HepG2 (cell line): ENCODE data around the gene HSP90AB1. TPM values are rescaled to one million over a fixed set of nuclear protein-coding genes. Genes with fewer than 3 reads are reported as not detected.
A peak's percentile ranks its signal among the peaks of the same experiment; 100 is the strongest.

ENCODE experiments used
- ADNP ChIP-seq: sonication (generic); formaldehyde crosslinking; IDR thresholded peaks from 2 replicates; pipeline ENCODE4 v1.4.0; 2020; ENCODE audit warnings: missing genetic modification reagents
- AHR ChIP-seq: IDR thresholded peaks from 2 replicates; pipeline ENCODE4 v1.6.1; 2018; ENCODE audit warnings: missing genetic modification reagents, missing compliant biosample characterization
- CHD4 ChIP-seq: fragments of 200-600 bp; sonication (generic); IDR thresholded peaks from 2 replicates; pipeline ENCODE4 v1.7.0; 2017; ENCODE audit warnings: mild to moderate bottlenecking, low read length, borderline replicate concordance
- GLI4 ChIP-seq: sonication (generic); formaldehyde crosslinking; IDR thresholded peaks from 2 replicates; pipeline ENCODE4 v1.5.1; 2020; ENCODE audit warnings: missing genetic modification reagents, mild to moderate bottlenecking, moderate library complexity, borderline replicate concordance
- HOXD1 ChIP-seq: sonication (generic); formaldehyde crosslinking; IDR thresholded peaks from 2 replicates; pipeline ENCODE4 v1.5.0; 2020; ENCODE audit warnings: missing genetic modification reagents
- NFKBIZ ChIP-seq: IDR thresholded peaks from 2 replicates; pipeline ENCODE4 v1.6.1; 2018; ENCODE audit warnings: missing genetic modification reagents, missing compliant biosample characterization
- REPIN1 ChIP-seq: sonication (generic); formaldehyde crosslinking; IDR thresholded peaks from 2 replicates; pipeline ENCODE4 v1.8.0; 2022; ENCODE audit warnings: missing genetic modification reagents, low read depth, mild to moderate bottlenecking, borderline replicate concordance
- RNF2 ChIP-seq: fragments of 450-650 bp; conservative IDR thresholded peaks from 2 replicates; pipeline ENCODE4 v1.6.1; 2016; ENCODE audit warnings: low read depth
- RXRB ChIP-seq: IDR thresholded peaks from 2 replicates; pipeline ENCODE4 v1.6.1; 2016; ENCODE audit warnings: borderline replicate concordance, missing genetic modification reagents, missing compliant biosample characterization
- SIN3B ChIP-seq: fragments of 150-350 bp; IDR thresholded peaks from 2 replicates; pipeline ENCODE4 v1.6.1; 2014; ENCODE audit warnings: low read length
- TBX2 ChIP-seq: sonication (generic); formaldehyde crosslinking; IDR thresholded peaks from 2 replicates; pipeline ENCODE4 v1.5.0; 2020; ENCODE audit warnings: missing genetic modification reagents, mild to moderate bottlenecking, borderline replicate concordance
- ZFP41 ChIP-seq: sonication (generic); formaldehyde crosslinking; IDR thresholded peaks from 2 replicates; pipeline ENCODE4 v1.4.0; 2020; ENCODE audit warnings: mild to moderate bottlenecking, missing genetic modification reagents, borderline replicate concordance
- ZFP62 ChIP-seq: sonication (generic); formaldehyde crosslinking; IDR thresholded peaks from 2 replicates; pipeline ENCODE4 v1.4.0; 2020; ENCODE audit warnings: missing genetic modification reagents
- ZNF570 ChIP-seq: sonication (generic); formaldehyde crosslinking; IDR thresholded peaks from 2 replicates; pipeline ENCODE4 v1.4.0; 2020; ENCODE audit warnings: mild to moderate bottlenecking, missing genetic modification reagents, borderline replicate concordance
- ZNF598 ChIP-seq: sonication (generic); formaldehyde crosslinking; IDR thresholded peaks from 2 replicates; pipeline ENCODE4 v1.5.1; 2020; ENCODE audit warnings: mild to moderate bottlenecking, missing genetic modification reagents, borderline replicate concordance
- ZNF605 ChIP-seq: sonication (generic); formaldehyde crosslinking; IDR thresholded peaks from 2 replicates; pipeline ENCODE4 v1.8.0; 2022; ENCODE audit warnings: mild to moderate bottlenecking, missing genetic modification reagents
- polyA plus RNA-seq, 8 experiments: library from polyadenylated mRNA; depleted of rRNA in 3 of 8; stranded (reverse) in 7 of 8; unstranded in 1 of 8; fragments of >200 nt; fragmentation: Illumina TruSeq in 4 of 8; extraction: Trizol in 4 of 8; gene quantifications; 2 replicates each; pipeline versions ENCODE4 v1.2.1 to v1.2.3, GENCODE V29; 2011 to 2016; ENCODE audit warnings: low read depth in 4 of 8, missing spikeins in 1 of 8, mixed read lengths in 1 of 8; ENCODE audit not compliant: insufficient read depth in 1 of 8
- total RNA-seq, 5 experiments: library from RNA; depleted of rRNA; stranded (reverse); fragments of >200 nt; fragmentation: Illumina TruSeq; extraction: Trizol; gene quantifications; 2 replicates each; pipeline ENCODE4 v1.2.3, GENCODE V29; 2016; ENCODE audit warnings: low read depth in 1 of 5
- TF ChIP-seq, protein P1 (sequence below): sonication (generic); formaldehyde crosslinking; IDR thresholded peaks from 2 replicates; pipeline ENCODE4 v1.5.1; 2020; ENCODE audit warnings: missing genetic modification reagents, mild to moderate bottlenecking, borderline replicate concordance
- TF ChIP-seq, protein P2 (sequence below): sonication (generic); formaldehyde crosslinking; IDR thresholded peaks from 2 replicates; pipeline ENCODE4 v1.8.1; 2023; ENCODE audit warnings: mild to moderate bottlenecking, missing genetic modification reagents, borderline replicate concordance
- TF ChIP-seq, protein P3 (sequence below): sonication (generic); formaldehyde crosslinking; IDR thresholded peaks from 2 replicates; pipeline ENCODE4 v1.8.1; 2023; ENCODE audit warnings: mild to moderate bottlenecking, inconsistent platforms, moderate library complexity, missing genetic modification reagents, borderline replicate concordance
- TF ChIP-seq, protein P4 (sequence below): IDR thresholded peaks from 2 replicates; pipeline ENCODE4 v1.6.1; 2016
- TF ChIP-seq, protein P5 (sequence below): sonication (generic); formaldehyde crosslinking; IDR thresholded peaks from 2 replicates; pipeline ENCODE4 v1.4.0; 2020; ENCODE audit warnings: mild to moderate bottlenecking, missing genetic modification reagents
- TF ChIP-seq, protein P6 (sequence below): IDR thresholded peaks from 2 replicates; pipeline ENCODE4 v1.6.1; 2016; ENCODE audit warnings: low read depth, control low read depth

Gene HSP90AB1
- total and polyA plus RNA-seq, 2 of the 13 experiments (the other 11 are each of a cell fraction or from before 2014, with no cell fraction given) = 1,325 to 1,472 TPM

DNA sequence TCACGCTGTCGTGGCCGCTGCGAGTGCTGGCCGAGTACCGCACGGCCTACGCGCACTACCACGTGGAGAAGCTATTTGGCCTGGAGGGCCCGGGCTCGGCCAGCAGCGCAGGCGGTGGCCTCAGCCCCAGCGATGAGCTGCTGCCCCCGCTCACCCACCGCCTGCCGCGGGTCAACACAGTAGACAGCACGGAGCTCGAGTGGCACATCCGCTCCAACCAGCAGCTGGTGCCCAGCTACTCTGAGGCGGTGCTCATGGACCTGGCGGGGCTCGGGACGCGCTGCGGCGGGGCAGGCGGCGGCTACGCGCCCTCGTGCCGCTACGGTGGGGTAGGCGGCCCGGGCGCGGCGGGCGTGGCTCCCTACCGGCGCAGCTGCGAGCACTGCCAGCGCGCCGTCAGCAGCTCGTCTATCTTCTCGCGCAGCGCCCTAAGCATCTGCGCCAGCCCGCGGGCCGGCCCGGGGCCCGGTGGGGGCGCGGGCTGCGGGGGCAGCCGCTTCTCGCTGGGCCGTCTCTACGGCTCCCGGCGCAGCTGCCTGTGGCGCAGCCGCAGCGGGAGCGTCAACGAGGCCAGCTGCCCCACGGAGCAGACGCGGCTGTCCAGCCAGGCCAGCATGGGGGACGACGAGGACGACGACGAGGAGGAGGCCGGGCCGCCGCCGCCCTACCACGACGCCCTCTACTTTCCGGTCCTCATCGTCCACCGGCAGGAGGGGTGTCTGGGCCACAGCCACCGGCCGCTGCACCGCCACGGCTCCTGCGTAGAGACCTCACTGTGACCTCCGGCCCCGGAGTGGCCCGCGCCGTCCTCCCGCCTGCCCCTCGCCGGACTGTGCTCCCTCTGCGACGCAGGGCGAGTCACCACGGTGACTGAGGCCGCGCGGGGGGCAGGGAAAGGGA is 29.1 kb downstream of the HSP90AB1 start (continued):
- TF ChIP-seq, protein P1, sequence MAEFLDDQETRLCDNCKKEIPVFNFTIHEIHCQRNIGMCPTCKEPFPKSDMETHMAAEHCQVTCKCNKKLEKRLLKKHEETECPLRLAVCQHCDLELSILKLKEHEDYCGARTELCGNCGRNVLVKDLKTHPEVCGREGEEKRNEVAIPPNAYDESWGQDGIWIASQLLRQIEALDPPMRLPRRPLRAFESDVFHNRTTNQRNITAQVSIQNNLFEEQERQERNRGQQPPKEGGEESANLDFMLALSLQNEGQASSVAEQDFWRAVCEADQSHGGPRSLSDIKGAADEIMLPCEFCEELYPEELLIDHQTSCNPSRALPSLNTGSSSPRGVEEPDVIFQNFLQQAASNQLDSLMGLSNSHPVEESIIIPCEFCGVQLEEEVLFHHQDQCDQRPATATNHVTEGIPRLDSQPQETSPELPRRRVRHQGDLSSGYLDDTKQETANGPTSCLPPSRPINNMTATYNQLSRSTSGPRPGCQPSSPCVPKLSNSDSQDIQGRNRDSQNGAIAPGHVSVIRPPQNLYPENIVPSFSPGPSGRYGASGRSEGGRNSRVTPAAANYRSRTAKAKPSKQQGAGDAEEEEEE = no peak
- TF ChIP-seq ZNF605 (CRISPR knock-in tag) = no peak
- no peak for TF ChIP-seq SIN3B
- no peak for TF ChIP-seq ZNF598 (CRISPR knock-in tag)
- TF ChIP-seq, protein P2, sequence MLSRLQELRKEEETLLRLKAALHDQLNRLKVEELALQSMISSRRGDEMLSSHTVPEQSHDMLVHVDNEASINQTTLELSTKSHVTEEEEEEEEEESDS = no peak
- no peak for TF ChIP-seq NFKBIZ (CRISPR knock-in tag)
- TF ChIP-seq, protein P3, sequence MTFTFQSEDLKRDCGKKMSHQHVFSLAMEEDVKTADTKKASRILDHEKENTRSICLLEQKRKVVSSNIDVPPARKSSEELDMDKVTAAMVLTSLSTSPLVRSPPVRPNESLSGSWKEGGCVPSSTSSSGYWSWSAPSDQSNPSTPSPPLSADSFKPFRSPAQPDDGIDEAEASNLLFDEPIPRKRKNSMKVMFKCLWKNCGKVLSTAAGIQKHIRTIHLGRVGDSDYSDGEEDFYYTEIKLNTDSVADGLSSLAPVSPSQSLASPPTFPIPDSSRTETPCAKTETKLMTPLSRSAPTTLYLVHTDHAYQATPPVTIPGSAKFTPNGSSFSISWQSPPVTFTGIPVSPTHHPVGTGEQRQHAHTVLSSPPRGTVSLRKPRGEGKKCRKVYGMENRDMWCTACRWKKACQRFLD (CRISPR knock-in tag) = no peak
- TF ChIP-seq, protein P4, sequence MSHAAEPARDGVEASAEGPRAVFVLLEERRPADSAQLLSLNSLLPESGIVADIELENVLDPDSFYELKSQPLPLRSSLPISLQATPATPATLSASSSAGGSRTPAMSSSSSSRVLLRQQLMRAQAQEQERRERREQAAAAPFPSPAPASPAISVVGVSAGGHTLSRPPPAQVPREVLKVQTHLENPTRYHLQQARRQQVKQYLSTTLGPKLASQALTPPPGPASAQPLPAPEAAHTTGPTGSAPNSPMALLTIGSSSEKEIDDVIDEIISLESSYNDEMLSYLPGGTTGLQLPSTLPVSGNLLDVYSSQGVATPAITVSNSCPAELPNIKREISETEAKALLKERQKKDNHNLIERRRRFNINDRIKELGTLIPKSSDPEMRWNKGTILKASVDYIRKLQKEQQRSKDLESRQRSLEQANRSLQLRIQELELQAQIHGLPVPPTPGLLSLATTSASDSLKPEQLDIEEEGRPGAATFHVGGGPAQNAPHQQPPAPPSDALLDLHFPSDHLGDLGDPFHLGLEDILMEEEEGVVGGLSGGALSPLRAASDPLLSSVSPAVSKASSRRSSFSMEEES (CRISPR knock-in tag) = no peak
- TF ChIP-seq GLI4 (CRISPR knock-in tag) = no peak
- no peak for TF ChIP-seq ZFP62
- TF ChIP-seq RXRB = no peak
- TF ChIP-seq ZFP41 = no peak
- no peak for TF ChIP-seq AHR (CRISPR knock-in tag)
- TF ChIP-seq ADNP (CRISPR knock-in tag) = no peak
- no peak for TF ChIP-seq ZNF570
- no peak for TF ChIP-seq CHD4
- 0 out of 2 replicates have a peak, but pooled peaks have one; percentile 5 for TF ChIP-seq HOXD1 (CRISPR knock-in tag)
- TF ChIP-seq REPIN1 = no peak
- TF ChIP-seq, protein P5, sequence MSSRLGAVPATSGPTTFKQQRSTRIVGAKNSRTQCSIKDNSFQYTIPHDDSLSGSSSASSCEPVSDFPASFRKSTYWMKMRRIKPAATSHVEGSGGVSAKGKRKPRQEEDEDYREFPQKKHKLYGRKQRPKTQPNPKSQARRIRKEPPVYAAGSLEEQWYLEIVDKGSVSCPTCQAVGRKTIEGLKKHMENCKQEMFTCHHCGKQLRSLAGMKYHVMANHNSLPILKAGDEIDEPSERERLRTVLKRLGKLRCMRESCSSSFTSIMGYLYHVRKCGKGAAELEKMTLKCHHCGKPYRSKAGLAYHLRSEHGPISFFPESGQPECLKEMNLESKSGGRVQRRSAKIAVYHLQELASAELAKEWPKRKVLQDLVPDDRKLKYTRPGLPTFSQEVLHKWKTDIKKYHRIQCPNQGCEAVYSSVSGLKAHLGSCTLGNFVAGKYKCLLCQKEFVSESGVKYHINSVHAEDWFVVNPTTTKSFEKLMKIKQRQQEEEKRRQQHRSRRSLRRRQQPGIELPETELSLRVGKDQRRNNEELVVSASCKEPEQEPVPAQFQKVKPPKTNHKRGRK (CRISPR knock-in tag) = no peak
- no peak for TF ChIP-seq TBX2
- peak; percentile 70; the same call in 1 of the 2 replicates for TF ChIP-seq RNF2
- TF ChIP-seq, protein P6, sequence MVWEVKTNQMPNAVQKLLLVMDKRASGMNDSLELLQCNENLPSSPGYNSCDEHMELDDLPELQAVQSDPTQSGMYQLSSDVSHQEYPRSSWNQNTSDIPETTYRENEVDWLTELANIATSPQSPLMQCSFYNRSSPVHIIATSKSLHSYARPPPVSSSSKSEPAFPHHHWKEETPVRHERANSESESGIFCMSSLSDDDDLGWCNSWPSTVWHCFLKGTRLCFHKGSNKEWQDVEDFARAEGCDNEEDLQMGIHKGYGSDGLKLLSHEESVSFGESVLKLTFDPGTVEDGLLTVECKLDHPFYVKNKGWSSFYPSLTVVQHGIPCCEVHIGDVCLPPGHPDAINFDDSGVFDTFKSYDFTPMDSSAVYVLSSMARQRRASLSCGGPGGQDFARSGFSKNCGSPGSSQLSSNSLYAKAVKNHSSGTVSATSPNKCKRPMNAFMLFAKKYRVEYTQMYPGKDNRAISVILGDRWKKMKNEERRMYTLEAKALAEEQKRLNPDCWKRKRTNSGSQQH (CRISPR knock-in tag) = no peak
